Fibroblast of gingiva (primary cell): ENCODE results near the gene ATF6.
"Not testable (repeated sequence)": the region's sequence is repeated elsewhere in the genome, so short reads cannot be mapped to it uniquely, and the experiment has no call there.

Experiments
- DNase-seq: peaks from one replicate; pipeline ENCODE4 v3.0.0-alpha.2; 2011; ENCODE audit warnings: low read depth

Gene ATF6

GRCh38 chr1:161781995-161782394, 15.9 kb downstream of the ATF6 start:
- peak; percentile 6 for DNase-seq

- DNase-seq: no peak
Observed at GRCh38 chr1:161782886-161783285, 16.8 kb downstream of the ATF6 start.

DNA sequence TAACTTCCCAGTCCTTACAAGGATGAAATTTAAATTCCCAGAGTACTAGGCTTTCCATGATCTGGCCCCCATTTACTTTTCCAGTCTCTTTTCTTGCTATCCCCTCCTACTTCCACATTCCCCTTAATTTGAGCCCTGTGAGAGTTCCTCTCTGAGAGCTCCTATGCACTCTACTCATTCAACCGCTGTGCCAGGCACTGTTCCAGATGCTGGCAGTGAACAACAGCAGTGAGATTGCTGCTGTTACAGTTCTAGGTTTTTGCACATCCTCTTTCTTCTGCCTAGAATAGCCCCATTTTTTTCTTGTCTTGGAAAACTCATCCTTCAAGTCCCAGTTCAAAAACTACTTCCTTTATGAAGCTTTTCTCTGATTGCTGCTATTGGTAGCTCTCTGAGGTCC, 18.8 kb downstream of the ATF6 start:
- DNase-seq: no peak

- DNase-seq: no peak
Observed at GRCh38 chr1:161787355-161787754, 21.2 kb downstream of the ATF6 start.

DNA sequence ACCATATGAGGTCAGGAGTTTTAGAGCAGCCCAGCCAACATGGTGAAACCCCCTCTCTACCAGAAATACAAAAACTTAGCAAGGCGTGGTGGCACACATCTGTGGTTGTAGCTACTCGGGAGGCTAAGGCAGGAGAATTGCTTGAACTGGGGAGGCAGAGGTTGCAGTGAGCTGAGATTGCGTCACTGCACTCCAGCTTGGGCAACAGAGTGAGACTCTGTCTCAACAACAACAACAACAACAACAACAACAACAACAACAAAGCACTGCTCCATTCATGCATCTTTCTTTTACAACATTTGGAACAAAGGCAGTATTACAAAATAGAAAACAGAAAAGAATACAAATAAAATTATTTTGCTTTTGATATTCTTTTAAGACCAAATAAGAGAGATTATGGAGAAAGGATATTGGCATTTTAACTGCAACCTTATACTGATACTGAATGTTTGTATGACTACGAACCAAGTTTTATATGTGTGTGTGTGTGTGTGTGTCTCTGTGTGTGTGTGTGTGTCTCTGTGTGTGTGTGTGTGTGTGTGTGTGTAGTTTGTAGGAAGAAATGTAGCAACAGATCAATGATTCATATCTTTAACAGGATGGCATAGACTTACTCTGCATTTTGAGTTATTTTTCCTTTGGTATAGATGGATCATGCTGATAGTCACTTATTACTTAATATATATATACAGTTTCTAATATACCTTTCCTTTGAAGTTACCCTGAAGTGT, 24.6 kb downstream of the ATF6 start:
- DNase-seq: no peak

DNA sequence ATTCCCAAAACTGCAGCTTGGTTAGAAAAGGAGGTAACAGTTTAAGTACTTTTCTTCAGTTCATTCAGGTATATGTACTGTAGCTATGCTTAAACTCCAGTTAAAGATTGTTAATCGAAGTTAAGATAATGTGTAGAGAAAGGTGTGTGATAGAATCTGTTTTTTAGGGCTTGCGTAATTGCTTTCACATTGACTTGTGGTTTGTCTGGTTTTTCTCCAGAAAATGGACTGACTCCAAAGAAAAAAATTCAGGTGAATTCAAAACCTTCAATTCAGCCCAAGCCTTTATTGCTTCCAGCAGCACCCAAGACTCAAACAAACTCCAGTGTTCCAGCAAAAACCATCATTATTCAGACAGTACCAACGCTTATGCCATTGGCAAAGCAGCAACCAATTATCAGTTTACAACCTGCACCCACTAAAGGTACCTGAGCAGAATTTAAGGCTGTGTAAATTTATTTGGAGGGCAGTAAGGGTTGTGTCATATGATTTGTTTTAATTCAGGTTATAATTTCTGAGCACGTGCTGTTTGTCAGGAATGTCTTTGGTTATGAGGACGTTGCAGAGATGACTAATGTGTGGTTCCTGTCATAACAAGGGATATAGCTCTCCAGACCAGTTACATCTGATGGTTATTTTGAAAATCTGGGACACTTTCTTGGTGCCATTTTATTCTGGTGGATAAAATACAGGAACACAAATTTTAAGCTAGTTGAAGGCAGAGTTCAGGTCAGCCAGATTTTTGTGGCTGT, 26.0 kb downstream of the ATF6 start:
- peak; percentile 7 for DNase-seq

- peak; percentile 62 for DNase-seq
Observed at GRCh38 chr1:161792740-161793139, 26.6 kb downstream of the ATF6 start.

DNA sequence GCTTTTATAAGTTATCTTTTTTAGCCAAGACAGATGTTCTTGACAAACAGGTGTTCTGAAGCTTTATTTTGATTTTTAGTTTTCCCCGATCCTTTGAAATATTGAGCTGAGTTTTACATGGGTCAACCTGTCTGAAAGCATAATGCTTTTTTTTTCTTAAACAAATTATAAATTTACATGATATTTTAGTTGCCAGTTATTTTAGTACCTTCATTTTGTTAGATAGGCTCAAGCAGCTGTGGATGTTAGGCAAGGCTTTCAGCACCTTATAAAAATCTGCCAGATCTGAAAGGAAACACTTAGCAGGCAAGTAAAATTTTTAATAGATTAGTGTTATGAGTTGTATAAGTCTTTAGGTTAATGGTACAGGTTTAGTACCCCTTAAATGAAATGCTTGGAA, 33.7 kb downstream of the ATF6 start:
- no peak for DNase-seq

DNA sequence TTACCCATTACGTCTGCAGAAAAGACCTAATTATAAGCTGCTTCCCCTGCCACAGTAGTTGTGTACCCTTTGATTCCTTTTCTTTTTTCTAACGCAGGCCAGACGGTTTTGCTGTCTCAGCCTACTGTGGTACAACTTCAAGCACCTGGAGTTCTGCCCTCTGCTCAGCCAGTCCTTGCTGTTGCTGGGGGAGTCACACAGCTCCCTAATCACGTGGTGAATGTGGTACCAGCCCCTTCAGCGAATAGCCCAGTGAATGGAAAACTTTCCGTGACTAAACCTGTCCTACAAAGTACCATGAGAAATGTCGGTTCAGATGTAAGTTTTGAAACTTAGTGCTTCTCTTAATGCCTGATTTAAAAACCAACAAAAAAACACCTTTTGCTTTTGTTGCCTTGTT, 35.8 kb downstream of the ATF6 start:
- no peak for DNase-seq

GRCh38 chr1:161803181-161803580, 37.1 kb downstream of the ATF6 start:
- DNase-seq: no peak

DNA sequence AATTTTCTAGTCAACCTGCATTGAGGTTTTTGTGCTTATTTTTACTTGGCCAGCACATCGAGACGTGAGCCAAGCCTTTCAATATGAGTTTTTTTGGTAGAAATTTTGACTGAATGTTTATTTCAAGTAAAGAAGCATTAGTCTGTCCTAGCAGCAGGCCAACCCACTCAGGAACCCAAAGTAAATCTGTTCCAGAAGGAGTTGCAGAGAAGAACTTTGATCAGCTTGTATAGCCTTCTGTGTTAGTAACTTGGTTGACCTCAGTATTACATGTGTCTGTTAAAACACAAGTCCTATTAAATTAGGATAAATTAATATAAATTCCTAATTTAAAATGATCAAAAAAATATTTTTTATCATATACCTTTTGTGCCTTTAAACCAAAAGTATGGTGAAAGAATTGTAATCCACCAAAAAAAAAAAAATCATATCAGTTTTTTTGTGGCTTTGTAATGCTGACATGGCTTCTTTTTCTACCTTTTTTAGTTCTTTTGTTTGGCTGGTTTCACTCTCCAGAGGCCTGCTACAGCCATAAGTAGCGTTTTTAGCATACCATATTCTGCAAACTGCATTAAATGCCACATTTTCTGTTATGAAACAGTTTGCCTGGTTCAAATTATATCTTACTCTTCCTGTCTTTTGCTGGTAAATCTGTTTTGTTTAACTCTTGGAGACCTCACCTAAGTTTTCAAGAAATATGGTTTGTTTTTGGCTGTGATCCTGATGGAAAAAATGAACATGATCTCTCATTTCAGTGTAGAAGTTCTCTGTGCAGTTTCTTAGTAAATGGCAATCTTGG, 39.5 kb downstream of the ATF6 start:
- DNase-seq: peak; percentile 80

GRCh38 chr1:161809202-161809601, 43.1 kb downstream of the ATF6 start:
- DNase-seq: not testable (repeated sequence)

GRCh38 chr1:161809656-161810055, 43.5 kb downstream of the ATF6 start:
- DNase-seq: not testable (repeated sequence)

GRCh38 chr1:161810780-161811179, 44.7 kb downstream of the ATF6 start:
- no peak for DNase-seq

GRCh38 chr1:161816201-161816600, 50.1 kb downstream of the ATF6 start:
- DNase-seq: peak; percentile 66

- peak; percentile 27 for DNase-seq
Observed at GRCh38 chr1:161817176-161817730, 51.1 kb downstream of the ATF6 start.

DNA sequence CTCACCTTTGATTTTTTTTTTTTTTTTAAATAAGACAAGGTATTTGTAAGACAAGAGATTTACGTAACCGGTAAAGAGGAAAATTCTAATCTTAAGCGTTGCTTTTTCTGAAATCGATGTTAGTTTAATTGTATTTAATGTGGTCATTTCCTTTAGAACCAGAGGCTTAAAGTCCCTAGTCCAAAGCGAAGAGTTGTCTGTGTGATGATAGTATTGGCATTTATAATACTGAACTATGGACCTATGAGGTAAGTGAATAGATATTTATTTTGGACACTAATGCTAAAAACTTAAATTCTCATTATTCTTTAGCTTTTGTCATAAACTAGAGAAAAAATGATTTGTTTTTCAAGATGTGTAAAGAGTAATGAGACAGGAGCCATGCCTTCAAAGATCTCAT, 54.8 kb downstream of the ATF6 start:
- DNase-seq: no peak

DNA sequence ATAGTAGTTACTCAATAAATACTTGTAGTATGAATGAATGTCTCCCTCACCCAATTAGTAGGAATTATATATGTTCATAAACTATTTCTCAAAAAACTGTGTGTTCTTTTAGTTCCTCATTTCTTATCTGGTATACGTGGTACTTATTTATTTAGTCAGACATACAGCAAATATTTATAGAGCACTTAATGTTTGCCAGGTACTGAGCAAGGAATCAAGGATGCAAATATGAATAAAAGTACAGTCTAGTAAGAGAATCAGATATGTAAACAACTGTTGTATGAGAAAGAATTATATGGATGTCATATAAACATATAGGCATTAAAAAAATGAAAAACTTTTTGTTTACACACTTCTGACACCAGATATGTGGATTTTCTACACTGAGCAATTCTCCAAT, 58.5 kb downstream of the ATF6 start:
- no peak for DNase-seq

GRCh38 chr1:161825831-161826230, 59.7 kb downstream of the ATF6 start:
- no peak for DNase-seq

GRCh38 chr1:161826478-161826877, 60.4 kb downstream of the ATF6 start:
- no peak for DNase-seq

GRCh38 chr1:161827786-161828185, 61.7 kb downstream of the ATF6 start:
- no peak for DNase-seq

DNA sequence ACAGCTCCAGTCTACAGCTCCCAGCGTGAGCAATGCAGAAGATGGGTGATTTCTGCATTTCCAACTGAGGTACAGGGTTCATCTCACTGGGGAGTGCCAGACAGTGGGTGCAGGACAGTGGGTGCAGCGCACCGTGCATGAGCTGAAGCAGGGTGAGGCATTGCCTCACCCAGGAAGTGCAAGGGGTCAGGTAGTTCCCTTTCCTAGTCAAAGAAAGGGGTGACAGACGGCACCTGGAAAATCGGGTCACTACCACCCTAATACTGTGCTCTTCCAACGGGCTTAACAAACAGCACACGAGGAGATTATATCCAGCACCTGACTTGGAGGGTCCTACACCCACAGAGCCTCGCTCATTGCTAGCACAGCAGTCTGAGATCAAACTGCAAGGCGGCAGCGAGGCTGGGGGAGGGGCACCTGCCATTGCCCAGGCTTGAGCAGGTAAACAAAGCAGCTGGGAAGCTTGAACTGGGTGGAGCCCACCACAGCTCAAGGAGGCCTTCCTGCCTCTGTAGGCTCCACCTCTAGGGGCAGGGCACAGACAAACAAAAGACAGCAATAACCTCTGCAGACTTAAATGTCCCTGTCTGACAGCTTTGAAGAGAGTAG, 66.3 kb downstream of the ATF6 start:
- DNase-seq: not testable (repeated sequence)
